GM18519 (cell line): ENCODE data around the gene MOV10L1.
A peak's percentile ranks its signal among the peaks of the same experiment; 100 is the strongest.

Source experiments
- ATAC-seq: cut with Tn5 transposase; IDR thresholded peaks from one replicate; pipeline ENCODE4 v1.9.1; 2021; ENCODE audit warnings: mild to moderate bottlenecking, moderate library complexity; ENCODE audit not compliant: unreplicated experiment, low FRiP score

MOV10L1 gene

GRCh38 chr22:50184902-50185374 is 95.1 kb downstream of the MOV10L1 start:
- ATAC-seq = no peak

GRCh38 chr22:50185375-50186087 is 95.7 kb downstream of the MOV10L1 start, which contains the start of gene TRABD:
TRABD (plus strand) TSS chr22:50185913; CDS start chr22:50193061, 7,148 bp downstream.
- ATAC-seq = no peak

GRCh38 chr22:50186181-50186714 is 96.4 kb downstream of the MOV10L1 start:
- no peak for ATAC-seq

- no peak for ATAC-seq
Measured at GRCh38 chr22:50186761-50187523, 97.1 kb downstream of the MOV10L1 start.

- no peak for ATAC-seq
Measured at GRCh38 chr22:50188356-50188755, 98.5 kb downstream of the MOV10L1 start.

GRCh38 chr22:50189184-50189848 is 99.5 kb downstream of the MOV10L1 start:
- no peak for ATAC-seq

GRCh38 chr22:50189849-50190181 is 100.0 kb downstream of the MOV10L1 start:
- no peak for ATAC-seq

GRCh38 chr22:50190182-50190940 is 100.6 kb downstream of the MOV10L1 start:
- ATAC-seq = peak; percentile 25

GRCh38 chr22:50190941-50191741 is 101.3 kb downstream of the MOV10L1 start:
- ATAC-seq = no peak

GRCh38 chr22:50192436-50193204 is 102.8 kb downstream of the MOV10L1 start:
- no peak for ATAC-seq

GRCh38 chr22:50193621-50194020 is 103.8 kb downstream of the MOV10L1 start:
- ATAC-seq = no peak

- no peak for ATAC-seq
Measured at GRCh38 chr22:50194037-50194805, 104.4 kb downstream of the MOV10L1 start.

GRCh38 chr22:50196256-50196655 is 106.5 kb downstream of the MOV10L1 start:
- no peak for ATAC-seq

- no peak for ATAC-seq
Measured at GRCh38 chr22:50197000-50197800, 107.4 kb downstream of the MOV10L1 start.

GRCh38 chr22:50197856-50198623 is 108.2 kb downstream of the MOV10L1 start:
- ATAC-seq = no peak

- no peak for ATAC-seq
Measured at GRCh38 chr22:50198624-50199017, 108.8 kb downstream of the MOV10L1 start.
